GM21360 (cell line): ENCODE measurements around the gene URI1.
"Not testable (repeated sequence)": the region's sequence is repeated elsewhere in the genome, so short reads cannot be mapped to it uniquely, and the experiment has no call there.

Source experiments
- ATAC-seq: cut with Tn5 transposase; IDR thresholded peaks from one replicate; pipeline ENCODE4 v1.9.1; 2021; ENCODE audit warnings: mild to moderate bottlenecking, moderate library complexity; ENCODE audit not compliant: unreplicated experiment

URI1 gene

GRCh38 chr19:30020189-30020588 is 78.2 kb downstream of the URI1 start:
- ATAC-seq, result no peak

DNA sequence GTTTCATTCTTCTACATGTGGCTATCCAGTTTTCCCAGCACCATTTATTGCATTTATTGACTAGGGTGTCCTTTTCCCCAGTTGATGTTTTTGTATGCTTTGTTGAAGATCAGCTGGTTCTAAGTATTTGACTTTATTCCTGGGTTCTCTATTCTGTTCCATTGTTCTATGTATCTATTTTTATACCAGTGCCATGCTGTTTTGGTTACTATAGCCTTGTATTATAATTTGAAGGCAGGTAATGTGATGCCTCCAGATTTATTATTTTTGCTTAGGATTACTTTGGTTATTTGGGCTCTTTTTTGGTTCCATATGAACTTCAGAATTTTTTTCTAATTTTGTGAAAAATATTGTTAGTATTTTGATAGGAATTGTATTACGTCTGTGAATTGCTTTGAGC is 80.6 kb downstream of the URI1 start:
- ATAC-seq, result no peak

DNA sequence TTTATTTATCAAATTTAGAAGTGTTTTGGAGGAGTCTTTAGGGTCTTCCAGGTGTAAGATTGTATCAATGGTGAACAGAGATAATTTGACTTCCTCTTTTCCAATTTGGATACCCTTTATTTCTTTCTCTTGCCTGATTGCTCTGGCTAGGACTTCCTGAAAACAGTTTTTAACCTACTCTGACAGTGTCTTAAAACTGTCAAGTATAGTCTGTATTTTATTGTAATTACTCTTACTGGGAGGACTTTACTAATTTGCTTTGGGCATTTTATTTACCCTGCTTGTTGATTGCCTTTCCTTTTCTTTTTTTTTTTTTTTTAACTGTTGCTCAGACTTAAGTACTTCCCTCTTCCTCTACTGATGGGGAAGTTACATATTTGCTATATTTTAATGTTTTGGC is 81.3 kb downstream of the URI1 start:
- ATAC-seq, result no peak

- no peak for ATAC-seq
Observed at GRCh38 chr19:30024091-30024490, 82.1 kb downstream of the URI1 start.

DNA sequence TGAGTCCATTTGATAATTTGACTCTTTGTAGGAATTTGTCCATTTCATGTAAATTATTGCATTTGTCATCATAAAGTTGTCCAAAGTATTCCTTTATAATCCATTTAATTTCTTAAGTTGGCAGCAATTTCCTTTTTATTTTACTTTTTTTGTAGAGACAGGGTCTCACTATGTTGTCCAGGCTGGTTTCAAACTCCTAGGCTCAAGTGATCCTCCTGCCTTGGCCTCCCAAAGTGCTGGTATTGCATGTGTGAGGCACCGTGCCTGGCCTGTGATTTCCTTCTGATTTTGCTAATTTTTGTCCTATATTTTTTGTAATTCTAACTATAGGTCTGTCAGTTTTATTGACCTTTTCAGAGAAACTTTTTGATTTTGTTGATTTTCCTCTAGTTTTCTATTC is 84.9 kb downstream of the URI1 start:
- ATAC-seq, result no peak

DNA sequence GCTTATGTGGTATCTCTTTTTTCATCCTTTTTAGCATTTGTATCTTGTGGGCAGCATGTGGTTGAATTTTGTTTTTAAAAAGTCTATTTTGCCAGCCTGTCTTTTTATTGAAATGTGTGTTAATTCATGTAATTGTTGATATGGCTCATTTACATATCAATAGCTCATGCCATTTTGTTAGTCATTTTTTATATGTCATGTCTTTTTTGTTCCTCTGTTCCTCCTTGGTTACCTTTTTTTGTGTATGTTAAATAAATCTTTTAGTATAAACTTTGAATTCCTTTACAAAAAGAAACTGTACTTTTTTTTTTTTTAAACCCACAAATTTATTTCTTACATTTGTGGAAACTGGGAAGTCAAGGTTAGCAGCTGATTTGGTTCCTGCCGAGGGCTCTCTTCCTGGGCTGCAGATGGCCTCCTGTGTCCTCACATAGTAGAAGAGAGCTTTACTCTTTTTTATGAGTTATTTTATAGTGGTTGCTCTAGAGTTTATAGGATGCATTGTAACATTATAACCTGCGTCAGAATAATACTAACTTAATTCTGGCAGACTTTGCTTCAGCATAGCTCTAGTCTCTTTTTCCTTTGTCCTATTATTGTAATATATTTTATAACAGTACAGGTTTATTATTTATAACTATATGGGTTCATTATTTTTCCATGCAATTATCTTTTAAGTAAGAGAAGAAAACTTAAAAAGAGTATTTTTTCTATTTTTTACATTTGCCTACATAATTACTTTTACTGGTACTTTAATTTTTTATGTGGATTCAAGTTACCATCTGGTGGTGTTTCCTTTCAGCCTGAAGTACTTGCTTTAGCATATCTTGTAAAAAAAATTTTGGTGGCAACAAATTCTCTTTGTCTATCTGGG is 86.3 kb downstream of the URI1 start:
- no peak for ATAC-seq

GRCh38 chr19:30028992-30029343 is 86.9 kb downstream of the URI1 start:
- no peak for ATAC-seq

DNA sequence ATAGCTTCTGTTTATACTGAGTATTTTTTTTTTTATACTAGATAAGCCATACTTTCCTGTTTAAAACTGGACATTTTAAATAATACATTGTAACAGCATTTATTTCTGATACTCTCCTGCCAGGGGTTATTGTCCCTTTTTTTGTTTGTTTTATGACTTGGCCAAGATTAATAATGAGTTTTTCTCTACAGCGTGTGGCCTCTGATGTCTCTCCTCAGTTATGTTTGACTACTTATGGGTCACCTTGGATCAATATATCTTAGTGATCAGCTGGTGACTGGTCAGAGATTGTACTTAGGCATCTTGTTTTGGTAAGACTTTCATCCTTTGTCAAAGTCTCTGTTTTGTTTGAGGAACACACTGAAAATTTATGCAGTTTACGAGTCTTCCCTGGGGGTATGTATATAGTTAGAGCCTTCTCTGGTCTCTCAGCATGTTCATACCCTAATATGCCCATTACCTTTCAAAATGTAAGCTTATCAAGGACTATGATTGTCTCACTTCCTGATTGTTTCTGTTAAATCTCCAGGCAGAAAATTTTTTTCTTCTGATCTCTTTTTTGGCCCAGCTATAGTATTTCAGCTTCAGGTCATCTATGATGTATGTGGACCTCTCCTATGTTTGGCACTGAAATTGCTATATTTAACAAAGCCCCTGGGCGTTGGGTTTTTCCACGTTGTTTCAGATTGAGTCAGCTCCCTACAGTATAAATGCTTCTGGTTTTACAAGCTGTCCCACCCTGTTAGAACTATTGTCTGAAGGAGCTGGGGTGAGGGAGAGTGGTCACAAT is 87.9 kb downstream of the URI1 start:
- peak; percentile 93 for ATAC-seq

DNA sequence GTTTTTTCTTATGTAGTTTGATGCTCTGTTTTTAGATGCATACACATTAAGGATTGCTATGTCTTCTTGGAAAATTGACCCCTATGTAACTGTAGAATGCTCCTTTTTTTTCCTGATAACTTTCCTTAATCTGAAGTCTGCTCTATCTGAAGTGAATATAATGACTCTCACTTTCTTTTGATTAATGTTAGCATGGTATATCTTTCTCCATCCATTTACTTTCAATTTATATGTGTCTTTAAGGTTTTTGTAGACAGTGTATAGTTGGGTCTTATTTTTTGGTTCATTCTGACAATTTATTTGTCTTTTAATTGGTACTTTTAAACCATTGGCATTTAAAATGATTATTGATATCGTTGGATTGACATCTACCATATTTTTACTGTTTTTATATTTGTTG is 92.3 kb downstream of the URI1 start:
- ATAC-seq, result no peak

- ATAC-seq, result no peak
Observed at GRCh38 chr19:30036154-30037129, 94.4 kb downstream of the URI1 start.

DNA sequence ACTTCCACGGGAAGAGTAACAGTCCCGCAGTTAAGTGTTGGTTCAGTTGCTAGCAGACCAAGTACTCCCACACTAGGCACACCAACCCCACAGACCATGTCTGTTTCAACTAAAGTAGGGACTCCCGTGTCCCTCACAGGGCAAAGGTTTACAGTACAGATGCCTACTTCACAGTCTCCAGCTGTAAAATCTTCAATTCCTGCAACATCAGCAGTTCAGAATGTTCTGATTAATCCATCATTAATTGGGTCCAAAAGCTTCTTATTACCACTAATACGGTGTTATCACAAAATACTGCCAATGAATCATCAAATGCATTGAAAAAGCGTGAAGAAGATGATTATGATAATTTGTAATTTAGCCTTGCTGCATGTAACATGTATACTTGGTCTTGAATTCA is 95.8 kb downstream of the URI1 start:
- no peak for ATAC-seq

- ATAC-seq, result not testable (repeated sequence)
Observed at GRCh38 chr19:30041931-30042330, 99.9 kb downstream of the URI1 start.

GRCh38 chr19:30043008-30043407 is 101.0 kb downstream of the URI1 start:
- not testable (repeated sequence) for ATAC-seq

GRCh38 chr19:30044273-30045248 is 102.5 kb downstream of the URI1 start:
- ATAC-seq, result no peak

- ATAC-seq, result no peak
Observed at GRCh38 chr19:30046522-30046921, 104.5 kb downstream of the URI1 start.

DNA sequence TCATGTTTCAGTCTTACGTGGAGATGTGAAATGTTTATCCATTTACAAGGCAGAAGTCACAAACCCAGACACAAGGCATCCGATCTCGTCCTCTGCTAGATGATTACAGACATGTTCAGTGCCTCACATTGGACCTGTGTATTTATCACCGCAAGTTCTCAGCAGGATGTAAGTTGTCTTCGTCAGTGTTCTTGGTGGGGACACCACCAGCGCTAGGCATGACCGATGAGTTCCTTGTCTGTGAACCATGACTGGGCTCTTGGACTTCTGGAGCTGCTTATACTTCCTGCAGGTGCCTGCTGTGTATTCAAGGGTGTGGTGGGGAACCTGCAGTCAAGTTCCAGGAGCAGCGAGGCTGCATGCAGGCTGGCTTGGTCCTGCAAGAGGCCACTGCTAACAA is 105.4 kb downstream of the URI1 start:
- no peak for ATAC-seq

GRCh38 chr19:30049226-30049625 is 107.2 kb downstream of the URI1 start:
- no peak for ATAC-seq

- ATAC-seq, result no peak
Observed at GRCh38 chr19:30049846-30050667, 108.0 kb downstream of the URI1 start.
